Lung (tissue), 12 donors: ENCODE data around the gene PDE4B. TPM values are rescaled to one million over a fixed set of nuclear protein-coding genes. Genes with fewer than 3 reads are reported as not detected.
A peak's percentile ranks its signal among the peaks of the same experiment; 100 is the strongest.
"Not testable (repeated sequence)": the region's sequence is repeated elsewhere in the genome, so short reads cannot be mapped to it uniquely, and the experiment has no call there.

Experiments
- ATAC-seq: fragments of 200-7000 bp; cut with Tn5 transposase; one replicate; pipeline ENCODE4 v1.9.1; 2020; ENCODE audit warnings: moderate number of reproducible peaks; ENCODE audit not compliant: insufficient read depth, low FRiP score
- DNase-seq, 3 donors: peaks; one replicate each; pipeline ENCODE4 v3.0.0-alpha.2; 2013 to 2017
- H3K27ac ChIP-seq, 2 donors: one replicate each; pipeline ENCODE4 v1.5.1; 2013; ENCODE audit warnings: mild to moderate bottlenecking in 2 of 2, moderate library complexity in 2 of 2, control low read depth in 1 of 2, inconsistent platforms in 1 of 2, low read depth in 1 of 2, low read length in 1 of 2
- H3K27me3 ChIP-seq, 3 donors: one replicate each; pipeline ENCODE4 v1.5.1; 2013; ENCODE audit warnings: low read length in 2 of 3; ENCODE audit not compliant: control insufficient read depth in 3 of 3, insufficient read depth in 3 of 3
- H3K36me3 ChIP-seq, 4 donors: one replicate each; pipeline ENCODE4 v1.5.1; 2013; ENCODE audit warnings: low read length in 4 of 4, mild to moderate bottlenecking in 1 of 4, moderate library complexity in 1 of 4; ENCODE audit not compliant: control insufficient read depth in 4 of 4, insufficient read depth in 4 of 4
- H3K4me1 ChIP-seq, 5 donors: one replicate each; pipeline ENCODE4 v1.5.1; 2013; ENCODE audit warnings: low read length in 5 of 5, mild to moderate bottlenecking in 2 of 5, moderate library complexity in 1 of 5; ENCODE audit not compliant: control insufficient read depth in 5 of 5, insufficient read depth in 5 of 5
- H3K4me3 ChIP-seq: one replicate; pipeline ENCODE4 v1.5.1; 2013; ENCODE audit warnings: mild to moderate bottlenecking, control low read depth, moderate library complexity
- H3K9ac ChIP-seq, 2 donors: one replicate each; pipeline ENCODE4 v1.5.1; 2013; ENCODE audit warnings: low read length in 2 of 2, control low read depth in 1 of 2; ENCODE audit not compliant: insufficient read depth in 1 of 2
- H3K9me3 ChIP-seq, 4 donors: one replicate each; pipeline ENCODE4 v1.5.1; 2013; ENCODE audit warnings: low read length in 3 of 4, mild to moderate bottlenecking in 1 of 4, moderate library complexity in 1 of 4; ENCODE audit not compliant: control insufficient read depth in 4 of 4, insufficient read depth in 3 of 4
- WGBS, 2 donors: extraction: QIAGEN DNeasy Blood & Tissue Kit; methylation state at CpG; one replicate each; pipeline ENCODE4 v1.1.7; 2013; 5-methylcytosine and 5-hydroxymethylcytosine counted together
- polyA plus RNA-seq, 2 donors: library from polyadenylated mRNA; stranded (reverse); fragments of 200-250 nt; gene quantifications; one replicate each; pipeline ENCODE4 v1.2.1, GENCODE V29; 2013
- total RNA-seq, 2 donors: library from RNA; depleted of rRNA in 1 of 2; stranded (reverse); fragments of >200 nt in 1 of 2; gene quantifications; one replicate each; pipeline ENCODE4 v1.2.1, GENCODE V29; 2014 to 2021
- TF ChIP-seq, protein P1 (sequence below): IDR thresholded peaks from 2 replicates; pipeline ENCODE4 v1.5.1; 2012; ENCODE audit warnings: mild to moderate bottlenecking; ENCODE audit errors: control extremely low read depth, extremely low read depth
- donor health status: control.
- donor health status: control.
- donor health status: Bipolar disorder and iron deficiency.
- donor health status: healthy.
- donor health status: DM: yes; HTN: yes; CAD: no.

PDE4B gene
- total and polyA plus RNA-seq, 4 donors: 4.0 to 96.2 (median 20.2) TPM

DNA sequence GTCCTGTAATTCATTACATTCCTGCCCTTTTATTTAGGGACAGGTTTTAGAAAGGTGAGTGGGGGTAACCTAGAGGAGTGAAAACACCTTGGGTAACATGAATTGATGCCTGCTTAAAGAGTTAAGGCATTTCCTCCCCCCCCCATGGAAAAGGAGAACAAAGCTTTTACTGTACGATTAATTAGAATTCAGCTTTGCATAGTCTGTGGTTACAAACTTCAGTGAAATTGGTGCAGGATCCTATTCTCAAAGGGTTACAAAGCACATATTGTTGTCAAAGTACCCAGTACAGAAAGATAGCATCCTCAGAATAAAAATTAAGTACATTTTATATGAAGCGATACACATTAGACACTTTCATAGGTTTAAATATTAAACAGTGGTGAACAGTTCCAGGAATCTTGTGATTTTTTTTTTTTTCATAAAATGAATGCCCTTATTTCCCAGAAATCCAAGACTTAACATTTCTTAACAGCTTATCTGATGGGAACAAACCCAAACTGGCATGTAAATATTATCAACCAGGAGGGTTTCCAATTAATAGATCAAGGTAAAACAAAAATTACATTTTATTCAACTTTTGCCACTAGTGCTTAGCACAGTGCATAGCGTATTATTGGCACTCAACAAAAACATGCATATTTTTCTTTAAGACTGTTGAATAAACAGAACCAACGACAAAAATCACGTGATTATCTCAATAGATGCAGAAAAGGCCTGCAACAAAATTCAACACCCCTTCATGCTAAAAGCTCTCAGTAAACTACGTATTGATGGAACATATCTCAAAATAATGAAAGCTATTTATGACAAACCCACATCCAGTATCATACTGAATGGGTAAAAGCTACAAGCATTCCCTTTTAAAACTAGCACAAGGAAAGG lies 172.7 kb downstream of the PDE4B start:
- Histone ChIP-seq H3K27me3 (no peaks in the 10 kb centered on the region), H3K36me3 (no peaks in the 10 kb centered on the region), H3K4me1 (peaks cover 0 to under 1% (median 0%) of the 10 kb centered on the region in 5 donors), H3K27ac (no peak overlapping the region), H3K9ac (no peak overlapping the region), H3K4me3 (no peak overlapping the region), H3K9me3 (no peaks in the 10 kb centered on the region)
- ATAC-seq (no peak), DNase-seq (peak in 1 of 3 donors; percentile 69)
- WGBS, 2 donors: 52 to 64% methylated on average over 6 of the region's 6 CpGs
- TF ChIP-seq, protein P1, sequence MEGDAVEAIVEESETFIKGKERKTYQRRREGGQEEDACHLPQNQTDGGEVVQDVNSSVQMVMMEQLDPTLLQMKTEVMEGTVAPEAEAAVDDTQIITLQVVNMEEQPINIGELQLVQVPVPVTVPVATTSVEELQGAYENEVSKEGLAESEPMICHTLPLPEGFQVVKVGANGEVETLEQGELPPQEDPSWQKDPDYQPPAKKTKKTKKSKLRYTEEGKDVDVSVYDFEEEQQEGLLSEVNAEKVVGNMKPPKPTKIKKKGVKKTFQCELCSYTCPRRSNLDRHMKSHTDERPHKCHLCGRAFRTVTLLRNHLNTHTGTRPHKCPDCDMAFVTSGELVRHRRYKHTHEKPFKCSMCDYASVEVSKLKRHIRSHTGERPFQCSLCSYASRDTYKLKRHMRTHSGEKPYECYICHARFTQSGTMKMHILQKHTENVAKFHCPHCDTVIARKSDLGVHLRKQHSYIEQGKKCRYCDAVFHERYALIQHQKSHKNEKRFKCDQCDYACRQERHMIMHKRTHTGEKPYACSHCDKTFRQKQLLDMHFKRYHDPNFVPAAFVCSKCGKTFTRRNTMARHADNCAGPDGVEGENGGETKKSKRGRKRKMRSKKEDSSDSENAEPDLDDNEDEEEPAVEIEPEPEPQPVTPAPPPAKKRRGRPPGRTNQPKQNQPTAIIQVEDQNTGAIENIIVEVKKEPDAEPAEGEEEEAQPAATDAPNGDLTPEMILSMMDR: no peak

DNA sequence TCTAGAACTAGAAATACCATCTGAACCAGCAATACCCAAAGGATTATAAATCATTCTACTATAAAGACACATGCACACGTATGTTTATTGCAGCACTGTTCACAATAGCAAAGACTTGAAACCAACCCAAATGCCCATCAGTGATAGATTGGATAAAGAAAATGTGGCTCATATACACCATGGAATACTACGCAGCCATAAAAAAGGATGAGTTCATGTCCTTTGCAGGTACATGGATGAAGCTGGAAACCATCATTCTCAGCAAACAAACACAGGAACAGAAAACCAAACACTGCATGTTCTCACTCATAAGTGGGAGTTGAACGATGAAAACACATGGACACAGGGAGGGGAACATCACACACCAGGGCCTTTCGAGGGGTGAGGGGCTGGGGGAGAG lies 174.8 kb downstream of the PDE4B start:
- not testable (repeated sequence) for H3K27ac ChIP-seq, DNase-seq, H3K9ac ChIP-seq, H3K27me3 ChIP-seq, ATAC-seq, H3K9me3 ChIP-seq, H3K4me3 ChIP-seq, H3K36me3 ChIP-seq
- H3K4me1 ChIP-seq: peaks cover 0 to 13% (median 0%) of the 10 kb centered on the region in 5 donors
- WGBS, 2 donors: 93 to 94% methylated on average over 4 of the region's 4 CpGs

DNA sequence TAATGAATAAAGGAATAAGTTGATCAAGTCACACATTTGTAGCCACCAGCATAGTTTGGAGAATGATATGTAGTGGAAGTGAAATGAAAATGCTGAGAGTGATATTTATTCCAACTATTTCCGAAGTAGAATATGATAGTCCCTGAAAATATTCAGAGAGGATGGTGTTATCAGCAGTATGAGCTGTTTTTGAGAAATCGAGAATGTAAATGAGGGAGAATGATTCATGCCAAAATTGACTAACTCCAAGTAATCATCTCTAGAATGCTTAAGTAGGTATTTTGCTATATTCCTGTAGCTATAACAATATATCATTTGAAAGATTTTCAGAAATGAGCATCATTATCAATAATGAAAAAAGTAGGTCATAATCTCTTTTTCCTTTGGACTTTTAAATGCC lies 178.9 kb downstream of the PDE4B start:
- TF ChIP-seq, protein P1: no peak
- ATAC-seq (no peak), DNase-seq (no peak)
- Histone ChIP-seq H3K9ac (no peak overlapping the region), H3K36me3 (no peaks in the 10 kb centered on the region), H3K27me3 (no peaks in the 10 kb centered on the region), H3K9me3 (peaks cover 0 to 14% (median 5%) of the 10 kb centered on the region in 4 donors), H3K27ac (no peak overlapping the region), H3K4me1 (peaks cover 0 to 13% (median 0%) of the 10 kb centered on the region in 5 donors), H3K4me3 (no peak overlapping the region)
- 75 to 93% methylated on average over 2 of the region's 2 CpGs for WGBS, 2 donors

DNA sequence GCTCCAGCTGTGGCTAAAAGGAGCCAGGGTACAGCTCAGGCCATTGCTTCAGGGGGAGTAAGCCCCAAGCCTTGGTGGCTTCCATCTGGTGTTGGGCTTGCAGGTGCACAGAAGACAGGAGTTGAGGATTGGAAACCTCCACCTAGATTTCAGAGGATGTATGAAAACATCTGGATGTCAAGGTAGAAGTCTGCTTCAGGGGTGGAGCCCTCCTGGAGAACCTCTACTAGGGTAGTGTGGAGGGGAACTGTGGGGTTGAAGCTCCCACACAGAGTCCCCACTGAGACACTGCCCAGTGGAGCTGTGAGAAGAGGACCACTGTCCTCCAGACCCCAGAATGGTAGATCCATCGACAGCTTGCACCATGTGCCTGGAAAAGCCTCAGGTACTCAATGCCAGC lies 183.0 kb downstream of the PDE4B start:
- no peak overlapping the region for H3K9ac ChIP-seq
- TF ChIP-seq, protein P1: no peak
- WGBS, 2 donors: 80 to 94% methylated on average over 1 of the region's 1 CpG

More for the DNA sequence above, 183.0 kb downstream of the PDE4B start:
- H3K4me3 ChIP-seq: no peak overlapping the region
- no peak for ATAC-seq
- peaks cover 0 to 14% (median 5%) of the 10 kb centered on the region in 4 donors for H3K9me3 ChIP-seq
- no peak overlapping the region for H3K27ac ChIP-seq
- H3K36me3 ChIP-seq: no peaks in the 10 kb centered on the region
- peaks cover 0 to 27% (median 5%) of the 10 kb centered on the region in 5 donors for H3K4me1 ChIP-seq
- no peak for DNase-seq
- no peaks in the 10 kb centered on the region for H3K27me3 ChIP-seq
